GM18858 (cell line): ENCODE results near the gene CCDC158.
"Not testable (repeated sequence)": the region's sequence is repeated elsewhere in the genome, so short reads cannot be mapped to it uniquely, and the experiment has no call there.

Experiments used
- ATAC-seq: cut with Tn5 transposase; IDR thresholded peaks from one replicate; pipeline ENCODE4 v1.9.1; 2021; ENCODE audit not compliant: unreplicated experiment

The CCDC158 gene

DNA sequence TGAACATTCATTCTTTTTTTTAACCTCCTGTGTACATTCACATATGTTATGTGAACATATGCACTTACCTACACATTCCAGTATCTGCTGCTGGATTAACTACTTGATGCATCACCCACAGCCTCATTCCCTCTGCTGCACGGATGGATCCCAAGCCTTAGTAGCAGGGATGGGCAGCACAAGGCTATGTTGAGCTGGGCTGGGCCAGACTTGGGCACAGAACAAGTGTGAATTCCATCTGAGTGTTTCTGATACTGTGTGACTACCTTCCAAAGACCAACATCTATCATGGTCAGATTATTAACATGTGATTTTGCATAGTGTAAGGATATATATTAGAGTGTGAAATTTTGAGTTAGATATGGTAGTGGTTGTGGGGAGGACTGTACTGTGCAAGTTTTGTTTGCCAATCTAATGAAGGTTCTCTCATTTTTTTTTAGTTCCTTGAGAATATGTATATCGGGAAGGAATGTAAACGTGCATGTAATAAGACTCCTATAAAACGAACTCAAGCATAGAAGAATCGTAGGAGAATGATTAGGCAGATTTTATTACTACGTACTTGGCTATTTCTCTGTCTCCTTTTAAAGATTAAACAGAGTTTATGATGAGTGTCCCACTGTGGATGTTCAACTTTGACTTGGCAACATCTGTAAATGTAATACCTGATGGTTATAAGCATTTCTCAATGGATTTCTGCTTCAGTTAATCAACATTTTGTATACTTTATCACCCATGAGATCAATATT, 137.8 kb downstream of the CCDC158 start:
- no peak for ATAC-seq

DNA sequence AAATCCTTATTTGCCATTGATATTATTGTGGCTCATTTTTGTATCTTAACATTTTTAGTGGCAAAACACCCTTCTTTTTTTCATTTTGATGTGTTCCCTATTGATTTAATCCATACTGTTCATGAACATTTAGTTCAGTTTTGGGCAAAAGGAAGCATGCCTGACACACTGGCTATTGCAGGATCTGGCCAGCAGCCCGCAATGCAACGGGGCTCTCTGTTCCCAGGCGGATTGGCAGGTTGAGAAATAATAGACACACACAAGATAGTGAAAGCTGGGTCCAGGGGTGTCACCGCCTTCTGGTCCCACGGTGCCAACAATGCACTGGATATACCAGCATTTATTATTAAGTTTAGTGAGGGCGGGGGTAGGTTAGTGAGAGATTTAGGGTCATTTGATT, 139.3 kb downstream of the CCDC158 start:
- ATAC-seq, result not testable (repeated sequence)

DNA sequence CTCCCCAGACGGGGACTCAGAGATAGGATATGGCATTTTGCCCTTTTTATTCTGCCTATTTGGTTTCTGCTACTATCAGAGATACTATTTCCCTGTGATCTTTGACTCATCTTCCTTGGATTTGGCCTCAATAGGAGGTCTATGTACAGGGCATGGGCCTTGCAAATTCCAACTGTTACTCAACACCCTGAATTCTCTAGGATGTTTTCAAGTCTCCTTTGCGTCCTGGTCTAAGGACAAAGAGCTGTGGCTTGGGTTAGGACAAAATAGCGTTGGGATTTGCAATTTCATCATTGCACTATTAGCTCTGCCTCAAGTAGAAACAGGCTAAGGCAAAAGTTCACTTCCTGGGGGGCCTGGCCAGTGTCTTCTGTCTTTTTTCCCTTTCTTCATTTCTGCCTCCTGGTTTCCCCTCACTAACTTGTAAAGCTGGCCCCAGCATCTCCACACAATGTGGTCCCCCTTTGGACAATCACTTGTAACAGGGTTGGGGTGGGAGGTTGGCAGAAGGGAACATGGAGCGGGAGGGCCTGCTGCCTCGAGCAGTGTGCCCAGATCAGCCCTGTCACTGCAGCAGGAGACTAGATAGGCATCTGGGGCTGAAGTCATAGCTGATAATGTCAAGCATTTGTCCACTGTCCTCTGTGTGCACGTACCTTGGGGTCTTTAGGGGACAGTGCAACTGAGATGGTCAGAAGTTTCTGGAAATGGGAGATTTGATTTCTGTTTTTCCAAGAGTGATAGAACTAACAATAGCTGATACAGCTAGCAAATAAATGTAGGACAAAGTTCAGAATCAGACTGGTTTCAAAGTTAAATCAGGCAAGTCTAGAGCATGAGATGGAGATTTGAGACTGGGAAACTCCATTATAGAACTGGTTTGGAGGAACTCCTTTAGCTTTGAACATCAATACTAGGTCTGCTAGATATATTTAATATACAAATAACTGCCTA, 140.2 kb downstream of the CCDC158 start:
- ATAC-seq, result no peak

DNA sequence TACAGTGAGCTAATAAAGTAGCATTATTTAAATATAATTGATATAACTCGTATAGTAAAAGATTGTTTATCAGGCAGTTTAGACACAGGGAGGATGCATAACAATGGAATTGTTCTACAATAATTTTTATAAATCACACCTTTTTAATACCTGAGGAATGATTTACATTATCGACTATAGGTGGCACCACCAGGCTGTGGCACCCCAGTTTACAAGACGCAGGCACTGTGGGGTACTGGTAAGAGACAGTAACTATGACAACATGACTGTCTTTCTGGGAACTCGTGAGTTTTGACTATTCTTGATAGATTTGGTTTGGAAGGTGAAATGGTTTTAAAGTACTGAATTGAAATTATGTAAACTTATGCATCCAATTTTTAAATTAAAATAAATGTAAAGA, 141.5 kb downstream of the CCDC158 start:
- no peak for ATAC-seq

DNA sequence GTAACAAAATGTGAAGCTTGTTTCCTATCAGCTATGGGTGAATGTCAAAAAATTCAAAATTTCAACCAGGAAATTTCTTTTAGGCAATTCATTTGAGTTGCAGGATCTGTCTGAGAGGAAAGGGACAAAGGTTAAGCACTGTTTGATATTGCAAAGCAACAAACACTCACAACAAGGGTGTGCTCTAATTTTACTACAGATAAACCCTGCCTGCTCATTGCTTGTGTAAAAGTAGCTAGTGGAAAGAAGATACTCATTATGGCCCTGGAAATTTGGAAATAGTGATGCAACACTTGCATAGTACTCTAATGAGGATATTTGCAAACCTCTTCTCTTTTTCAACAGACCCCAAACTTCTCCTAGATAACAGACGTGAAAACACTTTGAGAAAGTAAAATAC, 142.4 kb downstream of the CCDC158 start:
- ATAC-seq, result no peak

DNA sequence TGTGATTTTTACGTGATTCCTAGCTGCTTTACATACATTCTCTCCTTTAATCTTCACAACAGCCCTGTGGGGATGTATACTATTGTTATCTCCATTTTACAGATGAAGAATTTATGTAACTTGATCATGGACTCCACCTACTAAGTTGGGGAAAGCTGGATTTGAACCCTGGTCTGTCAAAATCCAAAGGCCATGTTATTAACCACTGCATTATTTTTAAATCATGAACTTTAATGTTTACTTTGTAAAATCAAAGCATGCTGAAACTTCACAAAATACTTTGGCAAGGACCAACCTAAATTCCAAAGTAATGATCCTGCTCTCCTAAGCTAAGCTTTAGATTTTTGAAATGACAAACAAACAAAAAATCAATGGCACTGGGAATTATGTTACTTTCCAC, 143.3 kb downstream of the CCDC158 start:
- ATAC-seq, result no peak

DNA sequence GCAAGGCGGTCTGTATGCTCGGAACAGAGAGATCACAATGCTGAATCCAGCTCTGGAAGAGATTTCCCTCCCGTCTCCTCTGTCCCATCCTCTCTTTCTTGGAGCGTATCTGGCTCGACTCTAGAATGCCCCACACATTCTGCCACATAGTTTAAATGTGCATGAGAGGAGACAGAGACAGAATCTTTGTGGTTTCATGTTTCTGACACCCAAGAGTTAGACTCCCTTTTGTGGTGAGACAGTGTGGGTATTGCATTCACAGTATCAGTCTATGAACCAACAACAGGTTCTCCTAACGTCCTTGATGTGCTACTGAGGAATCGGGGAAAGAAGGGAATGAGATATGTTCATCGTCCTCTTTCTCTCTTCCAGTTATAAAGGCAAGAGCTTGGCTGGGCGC, 144.1 kb downstream of the CCDC158 start:
- ATAC-seq, result no peak

DNA sequence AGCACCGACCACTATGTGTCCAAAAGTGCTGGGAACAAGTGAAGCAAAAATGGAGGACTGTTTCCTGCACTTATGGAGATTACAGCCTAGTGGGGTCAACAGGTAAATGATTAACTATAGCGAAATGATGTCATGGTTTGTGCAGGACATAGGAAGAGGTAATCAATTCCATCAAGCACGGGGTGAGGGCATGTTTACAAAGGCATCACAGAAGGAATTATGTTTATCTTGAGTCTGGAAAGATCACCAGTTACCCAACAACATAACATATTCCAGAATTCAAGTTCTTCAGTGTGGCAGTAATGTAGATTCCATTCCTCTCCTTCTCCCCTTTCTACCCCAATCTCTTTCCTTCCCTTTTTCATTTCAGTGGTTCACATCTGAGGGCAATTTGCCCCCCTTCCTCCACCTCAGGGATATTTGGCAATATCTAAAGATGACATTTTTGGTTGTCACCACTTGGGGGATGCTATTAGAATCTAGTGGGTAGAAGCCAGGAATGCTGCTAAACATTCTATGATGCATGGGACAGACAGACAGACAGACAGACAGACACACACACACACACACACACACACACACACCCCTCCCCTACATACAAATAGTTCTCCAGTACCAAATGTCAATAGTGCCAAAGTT, 145.3 kb downstream of the CCDC158 start:
- no peak for ATAC-seq

DNA sequence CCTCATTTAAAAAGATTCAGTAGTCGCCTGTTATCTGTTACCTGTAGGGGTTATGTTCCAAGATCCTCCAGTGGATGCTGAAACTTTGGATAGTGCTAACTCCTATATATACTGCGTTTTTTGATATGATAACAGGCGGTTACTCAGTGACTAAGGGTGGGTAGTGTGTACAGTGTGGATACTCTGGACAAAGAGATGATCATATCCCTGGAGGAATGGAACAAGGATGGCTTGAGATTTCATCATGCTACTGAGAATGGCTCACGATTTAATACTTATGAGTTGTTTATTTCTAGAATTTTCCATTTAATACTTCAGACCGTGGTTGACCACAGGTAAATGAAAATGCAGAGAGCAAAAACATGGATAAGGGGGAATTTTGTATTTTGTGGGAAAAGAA, 147.9 kb downstream of the CCDC158 start:
- no peak for ATAC-seq

DNA sequence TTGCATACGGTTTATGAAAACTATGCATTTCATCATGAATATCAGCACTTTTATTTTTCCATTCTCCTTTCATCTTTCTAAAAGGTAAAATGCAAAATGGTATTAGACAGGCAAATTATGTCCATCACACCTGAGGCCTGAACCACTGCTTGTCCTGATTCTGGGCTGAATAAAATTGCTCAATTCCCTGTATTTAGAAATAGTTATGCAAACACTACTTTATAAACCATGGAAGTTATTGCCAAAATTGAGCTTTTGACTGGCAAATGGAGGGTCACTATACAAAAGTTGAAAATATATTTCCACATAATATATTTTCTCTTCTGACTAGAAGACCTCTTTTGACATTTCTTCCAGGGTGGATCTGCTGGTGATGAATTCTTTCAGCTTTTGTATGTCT, 148.4 kb downstream of the CCDC158 start:
- ATAC-seq, result no peak

DNA sequence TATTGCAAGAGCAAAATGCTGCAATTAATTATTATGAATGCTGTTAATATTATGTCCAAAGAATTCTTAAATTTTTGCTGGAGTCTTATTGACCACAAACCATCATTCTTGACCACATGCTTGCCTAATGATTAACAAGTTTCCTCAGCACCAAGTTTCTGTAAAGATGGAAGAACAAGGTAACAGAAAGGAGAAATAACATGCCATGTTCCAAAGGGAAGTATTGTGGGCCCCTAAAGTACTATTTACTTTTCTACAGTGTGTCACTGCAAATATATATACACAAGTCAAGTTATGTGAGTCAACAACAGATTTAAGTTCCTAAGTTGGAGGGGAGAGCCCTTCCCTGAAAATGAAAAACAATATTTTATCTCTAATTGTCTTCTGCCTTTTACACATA, 148.9 kb downstream of the CCDC158 start:
- no peak for ATAC-seq

DNA sequence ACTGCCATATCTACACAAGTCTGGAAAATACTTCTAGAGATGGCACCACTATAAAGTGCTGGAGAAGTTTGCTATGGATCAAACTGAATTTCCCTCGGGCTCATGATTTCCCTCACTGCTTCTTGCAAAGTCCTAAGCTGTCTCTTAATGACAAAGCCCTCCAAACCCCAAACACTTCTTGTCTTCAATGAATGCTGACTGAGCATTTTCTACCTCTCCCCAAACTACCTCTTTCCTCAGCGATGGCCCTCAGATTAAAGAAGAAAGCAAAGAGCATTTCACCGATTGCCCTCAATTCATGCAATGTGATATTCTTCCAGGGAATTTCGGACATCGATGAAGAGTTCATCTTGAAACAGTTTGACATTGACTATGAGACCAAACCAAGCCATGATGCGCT, 149.7 kb downstream of the CCDC158 start:
- ATAC-seq, result no peak

DNA sequence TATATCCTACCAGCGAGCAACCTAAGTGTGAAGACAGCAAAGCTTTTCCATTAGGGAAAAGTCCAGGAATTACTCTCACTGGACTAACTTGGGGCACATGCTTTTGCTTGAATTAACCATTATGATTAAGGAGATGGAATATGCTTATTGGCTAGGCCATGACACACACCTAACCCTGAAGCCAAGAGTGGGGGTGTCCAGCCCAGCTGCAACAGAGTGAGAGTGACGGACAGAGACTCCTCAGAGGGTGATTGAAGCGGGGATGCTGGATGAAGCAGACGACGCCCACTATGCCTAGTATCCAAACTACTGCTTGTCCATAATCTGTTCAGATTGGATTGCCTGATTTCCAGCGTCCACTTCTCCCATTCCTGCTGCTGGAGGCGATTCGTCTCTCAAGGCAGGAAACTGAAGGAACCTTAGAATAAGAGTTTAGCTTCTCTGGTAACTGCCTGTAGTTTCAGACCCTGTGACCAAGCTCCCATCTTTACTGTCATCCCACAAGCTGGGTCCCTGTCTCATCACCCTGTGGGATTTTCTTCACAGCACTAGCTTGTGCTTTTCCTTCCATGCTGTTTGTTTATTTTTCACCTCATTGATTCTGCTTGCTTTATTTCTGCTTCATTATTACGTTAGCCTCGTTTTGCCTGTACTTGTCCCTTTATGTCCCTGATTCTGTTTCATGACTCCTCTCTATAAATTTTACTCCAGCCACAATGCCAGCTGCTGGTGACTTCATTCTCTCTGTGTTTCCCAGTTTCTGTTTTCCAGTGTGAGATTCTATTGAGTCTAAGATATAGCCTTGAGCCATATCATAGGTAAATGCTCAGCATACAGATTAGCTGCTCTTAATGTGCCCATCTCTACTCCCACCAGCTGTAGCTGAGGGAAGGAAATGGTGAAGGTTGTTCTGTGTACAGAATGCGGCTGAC, 150.4 kb downstream of the CCDC158 start:
- ATAC-seq, result no peak

DNA sequence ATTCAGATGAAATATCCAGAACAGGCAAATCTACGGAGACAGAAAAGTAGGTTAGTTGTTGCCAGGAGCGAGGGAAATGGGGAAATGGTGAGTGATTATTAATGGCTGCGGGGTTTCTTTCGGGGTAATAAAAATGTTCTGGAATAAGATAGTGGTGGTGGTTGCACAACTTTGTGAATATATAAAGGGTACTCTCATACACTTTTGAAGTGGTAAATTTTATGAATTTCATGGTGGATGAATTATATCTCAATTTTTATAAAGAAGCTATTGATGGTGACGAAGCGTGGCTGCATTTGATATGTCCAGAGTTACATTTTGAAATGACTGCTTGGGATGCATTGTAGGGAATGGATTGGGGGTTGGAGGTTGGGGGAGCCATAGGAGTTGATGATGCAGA, 153.1 kb downstream of the CCDC158 start:
- ATAC-seq, result no peak

DNA sequence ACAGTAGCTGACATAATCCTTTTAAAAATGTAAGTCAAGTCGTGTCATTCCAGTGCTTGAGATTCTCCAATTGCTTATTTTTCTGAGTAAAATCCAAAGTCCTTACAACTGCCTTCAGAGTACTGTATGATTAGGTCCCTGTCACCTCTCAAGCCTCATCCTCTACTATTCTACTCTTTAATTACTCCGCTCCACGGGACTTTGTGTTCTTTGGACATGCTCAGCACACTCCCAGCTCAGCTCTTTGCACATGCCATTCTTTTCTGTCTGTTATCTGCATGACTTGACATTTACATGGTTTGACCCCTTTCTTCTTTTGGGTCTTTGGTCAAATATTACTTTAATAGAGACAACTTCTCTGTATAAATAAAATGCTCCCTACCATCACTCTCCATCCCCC, 154.3 kb downstream of the CCDC158 start:
- no peak for ATAC-seq

DNA sequence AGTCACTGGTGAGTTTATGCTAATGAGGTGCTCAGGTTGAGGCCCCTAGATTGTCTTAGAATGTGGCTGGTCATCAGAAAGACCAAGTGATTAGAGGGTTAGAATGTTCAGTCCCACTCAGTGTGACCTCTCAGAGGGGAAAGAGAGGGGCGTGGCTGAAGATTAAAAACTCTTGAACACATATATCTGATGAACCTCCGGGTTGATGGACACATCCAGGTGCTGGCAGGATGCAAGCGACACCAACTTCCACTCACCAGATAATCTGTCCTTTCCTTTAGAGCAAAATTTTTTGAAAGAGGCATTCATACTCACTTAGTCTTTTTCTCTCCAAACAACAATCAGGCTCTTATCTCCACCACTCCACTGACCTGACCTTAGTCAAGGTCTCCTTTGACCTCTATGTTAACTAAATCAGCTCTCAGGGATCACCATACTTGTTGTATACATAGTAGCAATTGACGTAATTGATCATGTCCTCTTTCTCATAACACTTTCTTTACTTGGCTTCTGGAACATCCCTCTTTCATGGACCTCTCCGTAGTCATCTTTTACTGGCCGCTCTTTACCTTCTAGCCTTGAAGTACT, 155.2 kb downstream of the CCDC158 start:
- no peak for ATAC-seq
